Uterus (tissue), 2 donors: ENCODE data around the gene SORL1.

ENCODE experiments used
- POLR2A ChIP-seq, 2 donors: fragments of 450-650 bp; IDR thresholded peaks; one replicate each; pipeline ENCODE4 v1.6.1; 2016; ENCODE audit warnings: antibody characterized with exemption in 2 of 2, mild to moderate bottlenecking in 1 of 2, moderate library complexity in 1 of 2
- TF ChIP-seq, protein P1 (sequence below), 4 experiments: fragments of 200-600 bp in 2 of 4; fragments of 450-650 bp in 2 of 4; sonication (generic) in 2 of 4; IDR thresholded peaks; one replicate each; pipeline ENCODE4 v1.5.1; 2016 to 2019; ENCODE audit warnings: antibody characterized with exemption in 4 of 4, mild to moderate bottlenecking in 2 of 4, moderate library complexity in 1 of 4

DNA sequence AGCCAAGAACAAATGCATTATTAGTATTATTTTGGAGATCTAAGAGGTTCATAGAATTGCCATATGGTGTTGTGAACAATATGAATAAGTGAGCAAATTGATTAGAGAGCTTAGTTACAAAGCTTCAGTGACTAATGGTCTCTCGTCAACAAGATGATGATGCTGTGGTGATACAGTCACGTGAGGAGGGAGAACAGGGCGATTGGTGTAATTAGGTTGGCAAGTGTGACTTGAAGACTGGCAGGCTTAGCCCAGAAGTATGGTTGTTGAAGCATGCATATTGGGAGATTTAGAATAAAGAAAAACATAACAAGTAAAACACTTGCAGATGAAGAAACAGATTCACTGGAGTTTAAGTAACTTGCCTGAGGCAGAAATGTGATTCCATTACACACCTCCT is 101.3 kb downstream of the SORL1 start:
- TF ChIP-seq, protein P1, sequence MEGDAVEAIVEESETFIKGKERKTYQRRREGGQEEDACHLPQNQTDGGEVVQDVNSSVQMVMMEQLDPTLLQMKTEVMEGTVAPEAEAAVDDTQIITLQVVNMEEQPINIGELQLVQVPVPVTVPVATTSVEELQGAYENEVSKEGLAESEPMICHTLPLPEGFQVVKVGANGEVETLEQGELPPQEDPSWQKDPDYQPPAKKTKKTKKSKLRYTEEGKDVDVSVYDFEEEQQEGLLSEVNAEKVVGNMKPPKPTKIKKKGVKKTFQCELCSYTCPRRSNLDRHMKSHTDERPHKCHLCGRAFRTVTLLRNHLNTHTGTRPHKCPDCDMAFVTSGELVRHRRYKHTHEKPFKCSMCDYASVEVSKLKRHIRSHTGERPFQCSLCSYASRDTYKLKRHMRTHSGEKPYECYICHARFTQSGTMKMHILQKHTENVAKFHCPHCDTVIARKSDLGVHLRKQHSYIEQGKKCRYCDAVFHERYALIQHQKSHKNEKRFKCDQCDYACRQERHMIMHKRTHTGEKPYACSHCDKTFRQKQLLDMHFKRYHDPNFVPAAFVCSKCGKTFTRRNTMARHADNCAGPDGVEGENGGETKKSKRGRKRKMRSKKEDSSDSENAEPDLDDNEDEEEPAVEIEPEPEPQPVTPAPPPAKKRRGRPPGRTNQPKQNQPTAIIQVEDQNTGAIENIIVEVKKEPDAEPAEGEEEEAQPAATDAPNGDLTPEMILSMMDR (IDR thresholded peaks at IDR 0.05), result no peak
- TF ChIP-seq POLR2A (IDR thresholded peaks at IDR 0.05), result no peak
